22Rv1 (cell line): Measurements from ENCODE around the gene F2R.

Source experiments
- H3K27ac ChIP-seq: fragments of 450-650 bp; 2 replicates; pipeline ENCODE4 v1.5.1; 2017
- ZFX ChIP-seq: fragments of 450-650 bp; IDR thresholded peaks from 2 replicates; pipeline ENCODE4 v1.6.1; 2017; ENCODE audit warnings: antibody characterized with exemption, borderline replicate concordance
- TF ChIP-seq, protein P1 (sequence below): fragments of 450-650 bp; IDR thresholded peaks from 2 replicates; pipeline ENCODE4 v1.5.1; 2017; ENCODE audit warnings: mild to moderate bottlenecking

F2R gene

DNA sequence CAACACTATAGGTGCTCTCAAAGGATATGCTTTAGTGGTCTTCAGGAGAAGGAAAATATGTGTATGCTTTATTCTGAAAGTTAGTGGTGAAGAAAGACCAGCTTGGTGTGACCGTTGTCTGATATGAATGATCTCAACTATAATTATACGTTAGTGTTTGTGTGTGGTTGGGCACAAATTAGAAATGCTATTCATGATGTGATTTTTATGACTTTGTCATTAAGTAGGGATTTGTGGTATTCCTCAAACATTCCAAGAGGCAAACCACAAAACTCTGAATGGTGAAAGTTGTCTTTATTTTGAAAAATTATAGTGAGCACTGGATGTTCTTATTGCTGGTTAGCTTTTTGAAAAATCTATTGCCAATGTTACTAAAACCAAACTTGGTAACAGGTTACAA lies 6.2 kb upstream of the F2R start:
- no peak overlapping the region for H3K27ac ChIP-seq
- no peak for TF ChIP-seq ZFX

DNA sequence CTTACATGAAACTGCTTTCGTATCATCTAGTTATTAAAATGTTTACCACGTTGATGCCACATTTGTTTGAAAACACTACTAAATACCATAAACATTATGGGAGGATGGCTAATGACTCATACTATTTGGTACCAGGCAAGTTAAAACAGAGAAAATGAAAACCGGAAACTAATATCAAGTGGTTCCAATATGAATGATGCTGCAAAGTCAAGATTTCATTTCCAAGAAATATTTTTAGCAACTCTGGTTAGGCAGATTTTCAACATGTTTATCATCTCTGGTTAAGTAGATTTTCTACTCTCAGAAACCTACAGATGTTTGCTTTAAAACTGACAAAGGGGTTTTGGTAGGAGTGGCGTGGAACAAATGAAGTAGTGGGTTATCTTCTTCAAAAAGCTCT lies 4.9 kb upstream of the F2R start:
- H3K27ac ChIP-seq = no peak overlapping the region
- no peak for TF ChIP-seq ZFX
- TF ChIP-seq, protein P1, sequence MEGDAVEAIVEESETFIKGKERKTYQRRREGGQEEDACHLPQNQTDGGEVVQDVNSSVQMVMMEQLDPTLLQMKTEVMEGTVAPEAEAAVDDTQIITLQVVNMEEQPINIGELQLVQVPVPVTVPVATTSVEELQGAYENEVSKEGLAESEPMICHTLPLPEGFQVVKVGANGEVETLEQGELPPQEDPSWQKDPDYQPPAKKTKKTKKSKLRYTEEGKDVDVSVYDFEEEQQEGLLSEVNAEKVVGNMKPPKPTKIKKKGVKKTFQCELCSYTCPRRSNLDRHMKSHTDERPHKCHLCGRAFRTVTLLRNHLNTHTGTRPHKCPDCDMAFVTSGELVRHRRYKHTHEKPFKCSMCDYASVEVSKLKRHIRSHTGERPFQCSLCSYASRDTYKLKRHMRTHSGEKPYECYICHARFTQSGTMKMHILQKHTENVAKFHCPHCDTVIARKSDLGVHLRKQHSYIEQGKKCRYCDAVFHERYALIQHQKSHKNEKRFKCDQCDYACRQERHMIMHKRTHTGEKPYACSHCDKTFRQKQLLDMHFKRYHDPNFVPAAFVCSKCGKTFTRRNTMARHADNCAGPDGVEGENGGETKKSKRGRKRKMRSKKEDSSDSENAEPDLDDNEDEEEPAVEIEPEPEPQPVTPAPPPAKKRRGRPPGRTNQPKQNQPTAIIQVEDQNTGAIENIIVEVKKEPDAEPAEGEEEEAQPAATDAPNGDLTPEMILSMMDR = no peak

DNA sequence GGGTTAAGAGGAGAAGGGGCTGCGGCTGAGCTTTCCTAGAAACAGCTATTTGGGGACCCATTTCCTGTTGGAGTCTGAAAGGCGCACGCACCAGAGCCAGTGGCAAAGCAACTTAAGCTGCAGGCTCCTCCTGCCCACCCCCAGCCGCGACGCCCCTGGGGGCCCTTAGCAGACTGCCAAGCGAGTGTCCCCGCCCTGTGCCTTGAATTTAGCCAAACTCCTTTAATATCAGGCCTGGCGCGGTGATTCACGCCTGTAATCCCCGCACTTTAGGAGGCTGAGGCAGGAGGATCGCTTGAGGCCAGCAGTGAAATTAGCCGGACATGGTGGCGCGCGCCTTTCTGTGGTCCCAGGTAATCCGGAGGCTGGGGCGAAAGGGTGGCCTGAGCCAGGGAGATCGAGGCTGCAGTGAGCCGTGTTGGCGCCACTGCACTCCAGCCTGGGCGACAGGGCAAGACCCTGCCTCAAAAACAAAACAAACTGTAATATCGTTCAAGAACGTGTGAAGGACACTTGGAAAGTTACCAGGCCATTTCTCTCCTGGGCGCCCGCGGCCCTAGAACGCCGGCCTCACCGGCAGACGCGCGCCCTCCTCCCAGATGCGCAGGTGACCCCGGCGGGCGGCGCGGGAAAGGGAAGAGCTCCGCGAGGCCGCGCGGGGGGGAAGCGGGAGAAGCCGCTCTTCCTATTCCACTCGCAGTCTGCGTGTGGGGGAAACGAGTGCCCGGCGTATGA lies 1.0 kb upstream of the F2R start:
- no peak overlapping the region for H3K27ac ChIP-seq
- no peak for TF ChIP-seq ZFX
- TF ChIP-seq, protein P1 = no peak

DNA sequence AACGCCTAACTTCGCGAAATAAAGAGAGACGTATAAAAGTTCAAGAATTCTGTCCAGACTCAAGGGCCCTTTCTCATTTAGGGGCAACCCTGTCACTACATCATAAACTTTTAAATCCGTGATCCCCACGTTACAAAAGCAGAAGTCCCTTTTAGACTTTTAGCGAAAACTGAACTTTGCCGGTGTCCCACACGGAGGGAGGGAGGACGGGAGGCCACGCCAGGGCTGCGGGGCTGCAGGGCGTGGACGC lies 515 bp upstream of the F2R start:
- no peak for TF ChIP-seq ZFX
- TF ChIP-seq, protein P1 = no peak

DNA sequence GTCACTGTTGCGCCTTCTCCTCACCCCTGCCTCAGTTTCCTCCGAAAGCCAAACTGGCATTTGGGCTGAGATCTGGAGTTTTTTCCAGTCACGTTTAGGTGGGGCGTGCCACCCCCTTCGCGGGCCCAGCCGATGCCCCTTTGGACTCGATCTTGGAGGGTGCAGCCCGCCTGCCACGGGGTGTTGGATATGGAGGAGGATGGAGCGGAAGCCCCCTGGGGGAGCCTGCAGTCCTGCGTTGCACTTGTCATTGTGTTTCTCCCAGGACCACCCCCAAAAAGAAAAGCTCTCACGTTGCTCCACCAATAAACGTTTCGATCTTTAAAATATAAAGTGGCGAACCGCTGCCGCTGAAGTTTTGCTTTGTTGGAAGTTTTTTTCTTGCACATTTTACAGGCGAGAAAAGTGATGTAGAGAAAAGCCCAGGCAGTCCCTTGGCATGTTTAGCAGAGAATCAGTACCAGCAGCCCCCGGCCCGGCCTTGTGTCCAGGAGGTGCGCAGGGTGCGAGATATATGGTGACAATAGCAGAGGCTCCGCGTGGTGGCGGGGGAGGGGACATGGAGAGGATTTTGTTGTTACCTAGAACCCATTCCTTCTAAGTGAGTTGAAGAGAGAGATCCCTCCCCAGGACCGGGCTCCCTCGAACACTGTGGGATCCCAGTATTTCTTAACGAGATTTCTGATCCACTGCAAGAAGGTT lies 681 bp downstream of the F2R start:
- no peak overlapping the region for H3K27ac ChIP-seq
- TF ChIP-seq ZFX = no peak
- TF ChIP-seq, protein P1 = no peak

More for the DNA sequence above, 515 bp upstream of the F2R start:
- H3K27ac ChIP-seq = no peak overlapping the region

DNA sequence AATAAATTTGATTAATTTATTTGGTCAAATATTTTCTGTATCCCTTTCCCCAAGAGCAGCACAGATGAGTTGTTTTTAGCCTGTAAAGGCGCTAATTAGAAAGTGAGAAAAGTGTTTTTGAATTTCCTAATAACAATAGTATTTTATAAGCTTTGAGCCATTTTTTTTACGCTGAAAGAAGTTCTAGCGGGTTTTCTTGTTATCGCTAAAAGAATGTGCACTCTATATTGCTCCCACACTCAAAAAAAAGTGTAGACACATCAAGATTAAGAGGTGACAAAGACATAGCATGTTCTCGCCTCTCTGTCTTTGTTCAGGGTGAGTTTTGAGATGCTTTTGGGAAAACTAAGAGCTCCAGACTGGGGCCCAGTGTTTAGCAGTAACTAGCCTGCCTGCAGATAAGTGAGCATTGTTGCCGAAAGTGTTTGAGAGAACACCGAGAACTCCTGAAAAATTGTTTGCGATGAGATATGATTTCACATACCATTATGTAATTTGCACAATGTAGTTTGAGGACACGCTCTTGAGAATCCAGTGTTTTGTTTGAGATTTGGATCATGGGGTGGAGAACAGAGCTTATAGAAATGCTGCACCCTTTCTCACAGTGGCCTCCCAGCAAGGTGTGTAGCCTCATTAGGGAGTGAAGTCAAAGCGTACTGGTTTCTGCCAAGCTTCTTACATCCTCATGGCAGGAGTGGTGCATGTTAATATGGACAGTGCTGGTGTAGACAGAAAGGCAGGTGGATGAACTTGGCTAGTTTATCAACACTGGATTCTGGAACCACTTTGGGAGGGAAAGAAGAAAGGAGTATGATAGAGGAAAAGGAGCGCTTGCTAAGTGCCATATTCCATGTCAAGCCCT lies 1.5 kb downstream of the F2R start:
- TF ChIP-seq, protein P1 = no peak
- no peak for TF ChIP-seq ZFX
- H3K27ac ChIP-seq = no peak overlapping the region

DNA sequence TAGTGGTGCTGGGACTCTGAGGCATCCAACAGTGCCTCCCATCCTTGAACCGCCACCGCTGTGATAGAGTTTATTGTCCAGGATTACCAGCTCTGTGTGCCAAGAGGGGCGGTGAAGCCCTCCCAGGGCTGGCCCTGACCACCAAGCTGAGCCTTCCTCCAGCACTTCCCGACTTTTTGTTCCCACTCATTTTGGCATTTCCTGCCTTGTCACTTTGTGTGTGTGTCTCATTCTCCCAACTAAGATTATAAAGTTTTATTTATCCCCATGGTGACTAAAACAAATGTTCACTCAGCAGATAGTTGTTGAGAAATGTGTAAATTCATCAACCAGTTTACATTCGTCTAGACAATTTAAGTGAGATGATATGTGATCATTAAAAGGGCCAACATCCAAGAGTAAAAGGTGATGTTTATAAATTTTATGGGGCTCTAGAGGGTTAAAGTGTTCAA lies 2.5 kb downstream of the F2R start:
- no peak for TF ChIP-seq ZFX
- TF ChIP-seq, protein P1 = no peak
- H3K27ac ChIP-seq = no peak overlapping the region
